DOHH2 (cell line): ENCODE measurements around the gene MB21D2.

Experiments used
- EZH2phosphoT487 ChIP-seq: fragments of 200-600 bp; sonication (generic); IDR thresholded peaks from 2 replicates; pipeline ENCODE4 v1.6.1; 2017; ENCODE audit warnings: borderline replicate concordance, mild to moderate bottlenecking, antibody characterized with exemption, low read length, moderate library complexity, mixed read lengths
- TF ChIP-seq, protein P1 (sequence below): fragments of 200-600 bp; sonication (generic); IDR thresholded peaks from one replicate; pipeline ENCODE4 v1.5.1; 2014; ENCODE audit warnings: antibody characterized with exemption, mild to moderate bottlenecking, low read depth, low read length; ENCODE audit not compliant: poor library complexity, severe bottlenecking

DNA sequence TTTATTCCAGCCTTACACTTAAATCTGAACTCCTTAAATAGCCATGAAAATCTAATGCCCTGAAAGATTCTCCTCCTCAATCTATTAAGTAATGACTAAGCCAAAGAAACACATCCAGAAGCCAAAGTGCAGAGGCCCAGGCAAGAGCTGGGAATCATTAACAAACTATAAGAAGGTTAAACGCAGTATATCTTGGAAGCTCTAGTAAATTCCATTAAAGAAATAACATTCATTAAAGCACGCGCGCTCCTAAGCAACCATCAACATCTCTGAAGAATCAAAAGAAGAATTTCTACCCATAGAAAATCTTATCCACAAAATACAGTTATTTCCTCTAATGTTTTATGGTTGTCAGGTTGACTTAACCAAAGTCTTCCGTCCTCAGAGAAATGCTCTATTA lies 29.5 kb downstream of the MB21D2 start:
- TF ChIP-seq, protein P1, sequence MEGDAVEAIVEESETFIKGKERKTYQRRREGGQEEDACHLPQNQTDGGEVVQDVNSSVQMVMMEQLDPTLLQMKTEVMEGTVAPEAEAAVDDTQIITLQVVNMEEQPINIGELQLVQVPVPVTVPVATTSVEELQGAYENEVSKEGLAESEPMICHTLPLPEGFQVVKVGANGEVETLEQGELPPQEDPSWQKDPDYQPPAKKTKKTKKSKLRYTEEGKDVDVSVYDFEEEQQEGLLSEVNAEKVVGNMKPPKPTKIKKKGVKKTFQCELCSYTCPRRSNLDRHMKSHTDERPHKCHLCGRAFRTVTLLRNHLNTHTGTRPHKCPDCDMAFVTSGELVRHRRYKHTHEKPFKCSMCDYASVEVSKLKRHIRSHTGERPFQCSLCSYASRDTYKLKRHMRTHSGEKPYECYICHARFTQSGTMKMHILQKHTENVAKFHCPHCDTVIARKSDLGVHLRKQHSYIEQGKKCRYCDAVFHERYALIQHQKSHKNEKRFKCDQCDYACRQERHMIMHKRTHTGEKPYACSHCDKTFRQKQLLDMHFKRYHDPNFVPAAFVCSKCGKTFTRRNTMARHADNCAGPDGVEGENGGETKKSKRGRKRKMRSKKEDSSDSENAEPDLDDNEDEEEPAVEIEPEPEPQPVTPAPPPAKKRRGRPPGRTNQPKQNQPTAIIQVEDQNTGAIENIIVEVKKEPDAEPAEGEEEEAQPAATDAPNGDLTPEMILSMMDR: no peak
- TF ChIP-seq EZH2phosphoT487: no peak
